ENCODE measurements around the gene NTRK3. TPM values are rescaled to one million over a fixed set of nuclear protein-coding genes. Genes with fewer than 3 reads are reported as not detected.

Gene NTRK3
- total RNA-seq, 1 donor from 2014 or later = not detected

GRCh38 chr15:88121968-88122530 lies 134.5 kb downstream of the NTRK3 start:
- Mint-ChIP-seq H3K4me1 (ENCODE audit: unreplicated experiment) (no peaks in the 10 kb centered on the region), H3K4me3 (ENCODE audit: unreplicated experiment) (no peak overlapping the region)

GRCh38 chr15:88120026-88120425 lies 136.5 kb downstream of the NTRK3 start:
- H3K27me3 Mint-ChIP-seq (ENCODE audit: unreplicated experiment) = no peaks in the 10 kb centered on the region
- H3K27ac Mint-ChIP-seq (ENCODE audit: unreplicated experiment) = no peak overlapping the region
- H3K9me3 Mint-ChIP-seq (ENCODE audit: unreplicated experiment) = peaks cover 19% of the 10 kb centered on the region
- H3K4me1 Mint-ChIP-seq (ENCODE audit: unreplicated experiment) = no peaks in the 10 kb centered on the region
- DNase-seq (ENCODE audit: extremely low spot score, unreplicated experiment) = no peak
- no peak overlapping the region for H3K4me3 Mint-ChIP-seq (ENCODE audit: unreplicated experiment)
- no peak for TF ChIP-seq CTCF (IDR thresholded peaks at IDR 0.05)
- H3K36me3 Mint-ChIP-seq (ENCODE audit: unreplicated experiment) = no peaks in the 10 kb centered on the region

More at GRCh38 chr15:88121968-88122530, 134.5 kb downstream of the NTRK3 start:
- no peak for DNase-seq (ENCODE audit: extremely low spot score, unreplicated experiment)
- peaks cover 32% of the 10 kb centered on the region for H3K9me3 Mint-ChIP-seq (ENCODE audit: unreplicated experiment)
- no peak overlapping the region for H3K27ac Mint-ChIP-seq (ENCODE audit: unreplicated experiment)
- no peaks in the 10 kb centered on the region for H3K27me3 Mint-ChIP-seq (ENCODE audit: unreplicated experiment)
- TF ChIP-seq CTCF (IDR thresholded peaks at IDR 0.05) = no peak
- no peaks in the 10 kb centered on the region for H3K36me3 Mint-ChIP-seq (ENCODE audit: unreplicated experiment)

GRCh38 chr15:88118741-88119140 lies 137.8 kb downstream of the NTRK3 start:
- no peak for TF ChIP-seq CTCF (IDR thresholded peaks at IDR 0.05)
- Mint-ChIP-seq H3K4me3 (ENCODE audit: unreplicated experiment) (no peak overlapping the region), H3K9me3 (ENCODE audit: unreplicated experiment) (peaks cover 17% of the 10 kb centered on the region), H3K4me1 (ENCODE audit: unreplicated experiment) (no peaks in the 10 kb centered on the region), H3K36me3 (ENCODE audit: unreplicated experiment) (no peaks in the 10 kb centered on the region), H3K27ac (ENCODE audit: unreplicated experiment) (no peak overlapping the region), H3K27me3 (ENCODE audit: unreplicated experiment) (no peaks in the 10 kb centered on the region)
- DNase-seq (ENCODE audit: extremely low spot score, unreplicated experiment) = no peak

- no peaks in the 10 kb centered on the region for H3K36me3 Mint-ChIP-seq (ENCODE audit: unreplicated experiment)
- TF ChIP-seq CTCF (IDR thresholded peaks at IDR 0.05) = no peak
- DNase-seq (ENCODE audit: extremely low spot score, unreplicated experiment) = no peak
- no peaks in the 10 kb centered on the region for H3K4me1 Mint-ChIP-seq (ENCODE audit: unreplicated experiment)
- peaks cover 17% of the 10 kb centered on the region for H3K9me3 Mint-ChIP-seq (ENCODE audit: unreplicated experiment)
- no peak overlapping the region for H3K4me3 Mint-ChIP-seq (ENCODE audit: unreplicated experiment)
- no peak overlapping the region for H3K27ac Mint-ChIP-seq (ENCODE audit: unreplicated experiment)
- no peaks in the 10 kb centered on the region for H3K27me3 Mint-ChIP-seq (ENCODE audit: unreplicated experiment)
Measured at GRCh38 chr15:88118035-88118434, 138.5 kb downstream of the NTRK3 start.

- no peak for DNase-seq (ENCODE audit: extremely low spot score, unreplicated experiment)
- H3K9me3 Mint-ChIP-seq (ENCODE audit: unreplicated experiment) = peaks cover 13% of the 10 kb centered on the region
- H3K27me3 Mint-ChIP-seq (ENCODE audit: unreplicated experiment) = no peaks in the 10 kb centered on the region
Measured at GRCh38 chr15:88115486-88116152, 140.9 kb downstream of the NTRK3 start.

More at GRCh38 chr15:88115486-88116152, 140.9 kb downstream of the NTRK3 start:
- Mint-ChIP-seq H3K4me1 (ENCODE audit: unreplicated experiment) (no peaks in the 10 kb centered on the region), H3K36me3 (ENCODE audit: unreplicated experiment) (no peaks in the 10 kb centered on the region), H3K27ac (ENCODE audit: unreplicated experiment) (no peak overlapping the region), H3K4me3 (ENCODE audit: unreplicated experiment) (no peak overlapping the region)
- no peak for TF ChIP-seq CTCF (IDR thresholded peaks at IDR 0.05)

Data from osteocyte (in vitro differentiated cells).